Fibroblast of the aortic adventitia (primary cell): Measurements from ENCODE around the gene MIXL1. TPM values are rescaled to one million over a fixed set of nuclear protein-coding genes. Genes with fewer than 3 reads are reported as not detected.
A peak's percentile ranks its signal among the peaks of the same experiment; 100 is the strongest.

Experiments used
- DNase-seq: peaks from one replicate; pipeline ENCODE4 v3.0.0-alpha.2; 2010; ENCODE audit warnings: low read depth
- H3K4me3 ChIP-seq: 2 replicates; pipeline ENCODE4 v1.5.1; 2011; ENCODE audit warnings: low read depth, mild to moderate bottlenecking, control low read depth, low read length, moderate library complexity
- total RNA-seq: library from RNA; depleted of rRNA; stranded (reverse); fragments of >200 nt; gene quantifications from 2 replicates; pipeline ENCODE4 v1.2.3, GENCODE V29; 2012; ENCODE audit warnings: low replicate concordance
- TF ChIP-seq, protein P1 (sequence below): IDR thresholded peaks from 2 replicates; pipeline ENCODE4 v1.5.1; 2011; ENCODE audit warnings: mild to moderate bottlenecking, low read length, control low read depth, inconsistent platforms; ENCODE audit not compliant: insufficient read depth

Gene MIXL1
- total RNA-seq, 1 donor = not detected

DNA sequence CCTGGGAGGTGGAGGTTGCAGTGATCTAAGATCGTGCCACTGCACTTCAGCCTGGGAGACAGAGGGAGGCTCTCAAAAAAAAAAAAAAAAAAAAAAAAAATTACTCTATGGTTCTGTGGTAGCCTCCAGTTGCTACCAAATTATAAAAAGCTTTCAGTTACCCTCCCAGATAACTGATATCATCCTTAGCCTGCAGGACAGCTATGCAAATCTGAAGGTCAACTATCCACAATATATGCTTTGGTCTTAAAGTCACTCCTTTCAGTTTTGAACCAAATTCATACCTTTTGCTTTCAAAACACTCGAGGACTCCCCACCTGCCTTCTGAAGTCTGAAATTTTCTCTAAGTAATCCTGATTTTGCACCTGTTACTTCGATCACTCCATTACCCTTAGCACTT is 3.1 kb downstream of the MIXL1 start:
- TF ChIP-seq, protein P1, sequence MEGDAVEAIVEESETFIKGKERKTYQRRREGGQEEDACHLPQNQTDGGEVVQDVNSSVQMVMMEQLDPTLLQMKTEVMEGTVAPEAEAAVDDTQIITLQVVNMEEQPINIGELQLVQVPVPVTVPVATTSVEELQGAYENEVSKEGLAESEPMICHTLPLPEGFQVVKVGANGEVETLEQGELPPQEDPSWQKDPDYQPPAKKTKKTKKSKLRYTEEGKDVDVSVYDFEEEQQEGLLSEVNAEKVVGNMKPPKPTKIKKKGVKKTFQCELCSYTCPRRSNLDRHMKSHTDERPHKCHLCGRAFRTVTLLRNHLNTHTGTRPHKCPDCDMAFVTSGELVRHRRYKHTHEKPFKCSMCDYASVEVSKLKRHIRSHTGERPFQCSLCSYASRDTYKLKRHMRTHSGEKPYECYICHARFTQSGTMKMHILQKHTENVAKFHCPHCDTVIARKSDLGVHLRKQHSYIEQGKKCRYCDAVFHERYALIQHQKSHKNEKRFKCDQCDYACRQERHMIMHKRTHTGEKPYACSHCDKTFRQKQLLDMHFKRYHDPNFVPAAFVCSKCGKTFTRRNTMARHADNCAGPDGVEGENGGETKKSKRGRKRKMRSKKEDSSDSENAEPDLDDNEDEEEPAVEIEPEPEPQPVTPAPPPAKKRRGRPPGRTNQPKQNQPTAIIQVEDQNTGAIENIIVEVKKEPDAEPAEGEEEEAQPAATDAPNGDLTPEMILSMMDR = no peak
- DNase-seq = no peak

DNA sequence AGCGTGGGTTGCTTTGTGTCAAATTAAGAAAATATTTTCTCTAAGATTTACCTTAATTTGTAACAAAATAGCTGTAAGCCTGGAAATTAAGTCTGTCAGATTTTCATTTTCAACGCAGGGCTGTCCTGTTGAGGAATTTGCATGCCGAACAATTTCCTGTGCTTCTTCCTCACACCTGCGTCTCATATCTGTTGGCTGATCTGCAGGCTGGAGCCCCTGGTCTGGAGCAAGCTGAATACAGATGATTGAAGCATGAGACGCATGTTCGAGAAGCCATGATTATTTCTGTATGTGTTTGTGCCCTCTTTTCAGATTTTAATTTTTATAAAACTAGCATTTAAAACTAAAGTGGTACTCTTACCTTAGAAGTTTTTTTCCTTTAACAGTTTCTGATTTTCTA is 9.8 kb downstream of the MIXL1 start:
- H3K4me3 ChIP-seq = no peak overlapping the region
- TF ChIP-seq, protein P1 = no peak
- no peak for DNase-seq

More for the DNA sequence above, 3.1 kb downstream of the MIXL1 start:
- H3K4me3 ChIP-seq = no peak overlapping the region

DNA sequence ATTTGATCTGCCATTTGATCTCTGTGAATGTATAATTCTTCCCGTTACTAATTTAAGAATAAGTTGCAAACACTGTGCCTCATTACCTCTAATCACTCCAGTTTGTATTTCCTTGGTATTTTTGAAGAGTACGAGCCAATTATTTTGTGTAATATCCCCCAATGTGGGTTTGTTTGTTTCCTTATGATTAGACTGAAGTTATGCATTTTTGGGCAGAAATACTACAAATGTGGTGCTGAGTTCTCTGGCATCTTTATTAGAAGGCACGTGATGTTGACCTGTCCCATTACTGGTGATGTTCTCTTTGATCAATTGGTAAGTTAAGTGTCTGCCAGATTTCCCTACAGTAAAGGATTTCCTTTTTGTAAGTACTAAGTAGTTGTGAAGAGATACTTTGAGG is 10.3 kb downstream of the MIXL1 start:
- H3K4me3 ChIP-seq = no peak overlapping the region
- DNase-seq = no peak
- TF ChIP-seq, protein P1 = no peak

DNA sequence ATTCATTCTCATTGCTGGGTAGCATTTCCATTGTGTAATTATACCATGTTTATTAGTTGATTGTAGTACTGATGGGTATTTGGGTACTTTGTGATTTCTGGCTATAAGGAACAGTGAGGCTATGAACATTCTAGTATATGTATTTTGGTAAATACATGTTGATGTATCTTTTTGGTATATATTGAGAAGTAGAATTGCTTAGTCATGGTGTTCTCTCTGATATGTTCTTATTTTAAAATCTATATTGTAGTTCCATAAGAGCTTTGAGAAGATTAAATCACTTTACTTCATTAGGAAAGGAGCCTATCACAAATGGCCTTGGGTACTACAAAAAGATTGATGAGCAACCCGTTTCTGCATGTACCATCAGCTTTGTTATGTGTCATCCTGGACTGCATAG is 13.4 kb downstream of the MIXL1 start:
- TF ChIP-seq, protein P1 = no peak
- H3K4me3 ChIP-seq = no peak overlapping the region
- no peak for DNase-seq

DNA sequence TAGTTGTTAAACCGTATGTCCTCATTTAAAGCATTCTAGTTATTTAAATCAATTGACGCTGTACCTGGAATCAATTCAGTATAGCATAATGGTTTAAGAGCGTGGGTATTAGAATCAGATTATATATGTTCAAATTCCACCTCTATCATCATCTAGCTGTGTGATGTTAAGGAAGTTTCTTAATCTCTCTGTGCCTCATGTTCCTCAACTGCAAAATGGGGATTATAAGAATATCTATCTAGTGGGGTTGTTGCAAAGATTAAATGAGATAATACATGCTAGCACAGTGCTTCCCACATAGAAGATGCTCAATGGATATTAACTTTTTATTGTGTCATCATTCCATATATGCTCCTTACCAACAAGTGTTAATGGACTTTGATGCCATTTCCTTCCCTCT is 16.0 kb downstream of the MIXL1 start:
- TF ChIP-seq, protein P1 = no peak
- no peak for DNase-seq
- H3K4me3 ChIP-seq = no peak overlapping the region

DNA sequence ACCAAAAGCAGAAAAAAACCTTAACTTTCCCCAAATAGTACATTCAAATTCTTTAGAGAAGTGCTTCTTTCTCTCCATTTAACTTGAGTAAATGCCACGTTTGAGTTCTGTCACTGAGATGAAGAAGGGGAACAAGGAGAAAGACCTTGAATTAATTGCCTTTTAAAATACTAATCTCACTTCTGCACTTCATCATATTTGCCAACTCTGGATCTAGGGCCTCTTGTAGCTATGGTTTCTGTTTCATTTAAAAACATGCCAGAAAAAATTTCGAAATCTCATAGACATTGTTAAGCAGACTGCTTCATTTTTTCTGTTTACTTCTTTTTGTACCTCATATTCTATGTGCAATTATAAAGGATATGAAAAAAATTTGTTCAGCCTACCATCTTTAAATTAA is 24.6 kb downstream of the MIXL1 start:
- H3K4me3 ChIP-seq = no peak overlapping the region
- peak; percentile 69 for DNase-seq
- TF ChIP-seq, protein P1 = no peak

DNA sequence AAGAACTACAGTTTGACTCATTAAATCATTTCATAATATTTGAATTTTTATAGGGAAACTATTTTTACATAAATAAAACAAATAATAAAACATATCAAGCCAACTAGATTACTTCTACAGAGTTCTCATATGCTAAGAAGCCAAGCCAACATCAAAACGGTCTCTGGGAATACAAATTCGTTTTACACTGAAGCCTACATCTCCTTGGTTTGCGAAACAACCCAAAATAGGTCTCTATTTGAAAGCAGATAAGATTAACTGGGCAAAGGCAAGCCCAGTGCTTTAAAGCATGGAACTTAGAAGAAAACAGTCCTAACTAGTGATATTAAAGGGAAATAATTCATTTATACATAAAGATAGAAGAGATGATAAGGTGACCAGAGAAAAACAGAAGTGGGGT is 25.3 kb downstream of the MIXL1 start:
- no peak overlapping the region for H3K4me3 ChIP-seq
- TF ChIP-seq, protein P1 = no peak
- no peak for DNase-seq
